ENCODE measurements around the gene AP1S3. TPM values are rescaled to one million over a fixed set of nuclear protein-coding genes. Genes with fewer than 3 reads are reported as not detected.

AP1S3 gene
- total RNA-seq, 1 donor from 2014 or later = 14.3 TPM

- H3K27ac ChIP-seq (ENCODE audit: low read depth, low read length) = no peak overlapping the region
- no peak for TF ChIP-seq CTCF (IDR thresholded peaks at IDR 0.05; ENCODE audit: insufficient read depth, low read depth, low read length)
- no peak for TF ChIP-seq EZH2 (IDR thresholded peaks at IDR 0.05; ENCODE audit: insufficient read depth, low read length)
- H3K27ac Mint-ChIP-seq (ENCODE audit: unreplicated experiment) = no peak overlapping the region
- no peaks in the 10 kb centered on the region for H3K27me3 ChIP-seq (ENCODE audit: insufficient read depth, low read length)
- H3K4me3 ChIP-seq (ENCODE audit: insufficient read depth, low read depth, low read length) = no peak overlapping the region
- H3K36me3 ChIP-seq (ENCODE audit: insufficient read depth, low read length) = no peaks in the 10 kb centered on the region
- no peaks in the 10 kb centered on the region for H3K36me3 Mint-ChIP-seq (ENCODE audit: low read depth, unreplicated experiment)
- H3K4me3 Mint-ChIP-seq (ENCODE audit: unreplicated experiment) = no peak overlapping the region
- H3K4me2 ChIP-seq (ENCODE audit: low read length) = no peak overlapping the region
- peaks cover 1% of the 10 kb centered on the region for H3K9me3 Mint-ChIP-seq (ENCODE audit: unreplicated experiment)
- no peaks in the 10 kb centered on the region for H3K4me1 Mint-ChIP-seq (ENCODE audit: low read depth, unreplicated experiment)
- H2AFZ ChIP-seq (ENCODE audit: low read depth, low read length) = no peak overlapping the region
- H3K4me1 ChIP-seq (ENCODE audit: insufficient read depth, low read length) = no peaks in the 10 kb centered on the region
- no peak overlapping the region for H3K9ac ChIP-seq (ENCODE audit: low read length)
- no peaks in the 10 kb centered on the region for H3K27me3 Mint-ChIP-seq (ENCODE audit: low read depth, unreplicated experiment)
- H3K79me2 ChIP-seq (ENCODE audit: insufficient read depth, low read length) = no peaks in the 10 kb centered on the region
- FAIRE-seq (no peak), DNase-seq (ENCODE audit: low read depth) (no peak)
- no peaks in the 10 kb centered on the region for H4K20me1 ChIP-seq (ENCODE audit: insufficient read depth, low read length)
- peaks cover 4% of the 10 kb centered on the region for H3K9me3 ChIP-seq (ENCODE audit: insufficient read depth, low read depth, low read length)
Observed at GRCh38 chr2:223711596-223712326, 125.6 kb downstream of the AP1S3 start.

Other genes starting within 250 kb of the AP1S3 start
- gene SCG2, start 235.2 kb downstream of the AP1S3 start, total RNA-seq = 5.6 and 6.9 TPM in 2 replicates
- 52.5 and 52.6 TPM in 2 replicates for gene WDFY1, start 107.8 kb upstream of the AP1S3 start, total RNA-seq
- 32.6 and 33.3 TPM in 2 replicates for gene MRPL44, start 119.9 kb upstream of the AP1S3 start, total RNA-seq
- gene SERPINE2, start 201.7 kb upstream of the AP1S3 start, total RNA-seq = 375 and 389 TPM in 2 replicates

Measured in astrocyte (in vitro differentiated cells and primary cell).